ENCODE measurements around the gene ABHD6.

- TF ChIP-seq ZNF530 (tag by site-specific recombination; IDR thresholded peaks at IDR 0.05; ENCODE audit: low read depth) = no peak
- TF ChIP-seq CTCF (tag by site-specific recombination; IDR thresholded peaks at IDR 0.05) = no peak
- no peak for TF ChIP-seq TCF7L2 (IDR thresholded peaks at IDR 0.05; ENCODE audit: borderline replicate concordance, low read depth, low read length)
- no peak for TF ChIP-seq REST (tag by site-specific recombination; IDR thresholded peaks at IDR 0.05)
- no peak for TF ChIP-seq ZBTB17 (tag by site-specific recombination; IDR thresholded peaks at IDR 0.05)
- TF ChIP-seq ZSCAN5A (tag by site-specific recombination; IDR thresholded peaks at IDR 0.05) = no peak
- TF ChIP-seq ZNF777 (tag by site-specific recombination; IDR thresholded peaks at IDR 0.05; ENCODE audit: borderline replicate concordance) = no peak
- TF ChIP-seq ZBTB21 (tag by site-specific recombination; IDR thresholded peaks at IDR 0.05) = no peak
- no peak for TF ChIP-seq ZNF707 (tag by site-specific recombination; IDR thresholded peaks at IDR 0.05)
- no peak for TF ChIP-seq ZNF560 (tag by site-specific recombination; IDR thresholded peaks at IDR 0.05; ENCODE audit: borderline replicate concordance)
- no peak for TF ChIP-seq ZFP3 (tag by site-specific recombination; IDR thresholded peaks at IDR 0.05; ENCODE audit: low read depth)
Observed at GRCh38 chr3:58274027-58274614, 36.5 kb downstream of the ABHD6 start.

All from HEK293 (cell line).